MV-4-11 (cell line): ENCODE data around the gene HOXA6.
A peak's percentile ranks its signal among the peaks of the same experiment; 100 is the strongest.

ENCODE experiments used
- DNase-seq: peaks from one replicate; lab custom pipeline; 2025; lab: John Stamatoyannopoulos, UW

Gene HOXA6

GRCh38 chr7:27172823-27173510, 25.4 kb upstream of the HOXA6 start:
- DNase-seq: no peak

GRCh38 chr7:27172315-27172774, 24.8 kb upstream of the HOXA6 start:
- DNase-seq: no peak

- DNase-seq: peak; percentile 11
Measured at GRCh38 chr7:27171637-27172314, 24.2 kb upstream of the HOXA6 start.

GRCh38 chr7:27171325-27171636, 23.7 kb upstream of the HOXA6 start:
- DNase-seq: no peak

GRCh38 chr7:27170426-27171324, 23.1 kb upstream of the HOXA6 start:
- no peak for DNase-seq

- no peak for DNase-seq
Measured at GRCh38 chr7:27169658-27170425, 22.3 kb upstream of the HOXA6 start.

- peak; percentile 49 for DNase-seq
Measured at GRCh38 chr7:27168265-27168947, 20.8 kb upstream of the HOXA6 start.

GRCh38 chr7:27167916-27168264, 20.3 kb upstream of the HOXA6 start:
- DNase-seq: no peak

GRCh38 chr7:27166531-27167505, 19.2 kb upstream of the HOXA6 start:
- peak; percentile 66 for DNase-seq

GRCh38 chr7:27165996-27166530, 18.5 kb upstream of the HOXA6 start:
- DNase-seq: no peak

GRCh38 chr7:27165089-27165995, 17.8 kb upstream of the HOXA6 start, which contains the start of gene HOXA9:
Gene HOXA9, minus strand, starts transcription at chr7:27165537. Its CDS starts 80 bp downstream, at chr7:27165457.
- DNase-seq: peak; percentile 84

GRCh38 chr7:27164367-27165088, 17.0 kb upstream of the HOXA6 start:
- no peak for DNase-seq

GRCh38 chr7:27164045-27164366, 16.4 kb upstream of the HOXA6 start:
- DNase-seq: no peak

- no peak for DNase-seq
Measured at GRCh38 chr7:27163288-27164044, 15.9 kb upstream of the HOXA6 start.

- no peak for DNase-seq
Measured at GRCh38 chr7:27162561-27163287, 15.2 kb upstream of the HOXA6 start.

- no peak for DNase-seq
Measured at GRCh38 chr7:27161721-27162560, 14.4 kb upstream of the HOXA6 start.
